K562 (cell line): Measurements from ENCODE around the gene MAP3K19. TPM values are rescaled to one million over a fixed set of nuclear protein-coding genes. Genes with fewer than 3 reads are reported as not detected.

ENCODE experiments used
- AFF1 ChIP-seq, 2 experiments: fragments of 450-650 bp; IDR thresholded peaks; 2 replicates each; pipeline ENCODE4 v1.6.1; 2018; ENCODE audit warnings: mild to moderate bottlenecking in 2 of 2, low read depth in 1 of 2; ENCODE audit not compliant: partially characterized antibody in 2 of 2
- KLF13 ChIP-seq: fragments of 450-650 bp; IDR thresholded peaks from 2 replicates; pipeline ENCODE4 v1.6.1; 2016; ENCODE audit warnings: missing genetic modification characterization, low read depth, mild to moderate bottlenecking, missing compliant biosample characterization, moderate library complexity, borderline replicate concordance
- MEF2A ChIP-seq: IDR thresholded peaks from 2 replicates; pipeline ENCODE4 v1.6.1; 2011; ENCODE audit warnings: low read depth, mild to moderate bottlenecking, low read length, moderate library complexity; ENCODE audit not compliant: control insufficient read depth
- RAD51 ChIP-seq: fragments of 450-650 bp; IDR thresholded peaks from 2 replicates; pipeline ENCODE4 v1.7.1; 2016; ENCODE audit warnings: low read depth, mild to moderate bottlenecking, borderline replicate concordance
- TAF7 ChIP-seq: fragments of 450-650 bp; IDR thresholded peaks from 2 replicates; pipeline ENCODE4 v1.6.1; 2016; ENCODE audit warnings: missing genetic modification characterization, missing compliant biosample characterization
- ZNF311 ChIP-seq: fragments of 250-450 bp; sonication (Bioruptor Pico); IDR thresholded peaks from 2 replicates; pipeline ENCODE4 v1.4.0; 2020; ENCODE audit warnings: mild to moderate bottlenecking, moderate library complexity
- ZNF830 ChIP-seq: fragments of 250-450 bp; sonication (Bioruptor Pico); IDR thresholded peaks from 2 replicates; pipeline ENCODE4 v1.5.0; 2021; ENCODE audit warnings: mild to moderate bottlenecking
- polyA plus RNA-seq, 8 experiments: library from polyadenylated mRNA; depleted of rRNA in 4 of 8; stranded (reverse) in 5 of 8; unstranded in 3 of 8; fragments of >200 nt; fragmentation: Nextera tagmentation in 2 of 8; fragmentation: Illumina TruSeq in 1 of 8; extraction: Ambion mirVana in 2 of 8; extraction: Trizol in 1 of 8; gene quantifications; 2 replicates each; pipeline versions ENCODE4 v1.2.1 to v1.2.3, GENCODE V29; 2011 to 2014; ENCODE audit warnings: inconsistent platforms in 1 of 8, missing spikeins in 1 of 8
- total RNA-seq, 7 experiments: library from RNA; depleted of rRNA in 6 of 7; stranded (reverse); fragments of >200 nt in 6 of 7; fragmentation: Illumina TruSeq in 2 of 7; extraction: Trizol in 2 of 7; gene quantifications; 2 replicates each; pipeline versions ENCODE4 v1.2.1 to v1.2.3, GENCODE V29; 2011 to 2021; ENCODE audit warnings: low replicate concordance in 1 of 7
- TF ChIP-seq, protein P1 (sequence below), 2 experiments: fragments of 450-650 bp; formaldehyde crosslinking in 1 of 2; IDR thresholded peaks; 2 replicates each; pipeline versions ENCODE4 v1.4.0 to v1.6.1; 2014 to 2020; ENCODE audit warnings: mild to moderate bottlenecking in 2 of 2, borderline replicate concordance in 1 of 2, low read depth in 1 of 2

MAP3K19 gene
- total and polyA plus RNA-seq, 9 of the 15 experiments (the other 6 are each of a cell fraction or from before 2014, with no cell fraction given): 0.29 TPM; not detected in 8

DNA sequence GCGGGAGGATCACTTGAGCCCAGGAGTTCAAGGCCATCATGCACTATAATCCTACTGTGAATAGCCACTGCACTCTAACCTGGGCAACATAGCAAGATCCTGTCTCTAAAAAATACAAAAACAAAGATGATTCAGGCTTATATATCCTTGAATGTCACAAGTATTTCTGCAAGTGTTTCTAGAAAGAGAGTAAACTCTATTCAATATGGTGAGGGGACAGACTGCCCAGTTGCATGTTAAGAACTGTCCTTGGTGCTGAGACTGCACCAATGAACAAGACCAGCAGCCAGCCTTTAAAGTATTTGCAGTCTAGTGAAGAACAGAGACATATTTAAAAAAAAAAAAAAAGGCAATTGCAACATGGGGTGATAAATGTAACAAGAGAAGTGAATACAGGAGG is 16.4 kb downstream of the MAP3K19 start (continued):
- TF ChIP-seq, protein P1, sequence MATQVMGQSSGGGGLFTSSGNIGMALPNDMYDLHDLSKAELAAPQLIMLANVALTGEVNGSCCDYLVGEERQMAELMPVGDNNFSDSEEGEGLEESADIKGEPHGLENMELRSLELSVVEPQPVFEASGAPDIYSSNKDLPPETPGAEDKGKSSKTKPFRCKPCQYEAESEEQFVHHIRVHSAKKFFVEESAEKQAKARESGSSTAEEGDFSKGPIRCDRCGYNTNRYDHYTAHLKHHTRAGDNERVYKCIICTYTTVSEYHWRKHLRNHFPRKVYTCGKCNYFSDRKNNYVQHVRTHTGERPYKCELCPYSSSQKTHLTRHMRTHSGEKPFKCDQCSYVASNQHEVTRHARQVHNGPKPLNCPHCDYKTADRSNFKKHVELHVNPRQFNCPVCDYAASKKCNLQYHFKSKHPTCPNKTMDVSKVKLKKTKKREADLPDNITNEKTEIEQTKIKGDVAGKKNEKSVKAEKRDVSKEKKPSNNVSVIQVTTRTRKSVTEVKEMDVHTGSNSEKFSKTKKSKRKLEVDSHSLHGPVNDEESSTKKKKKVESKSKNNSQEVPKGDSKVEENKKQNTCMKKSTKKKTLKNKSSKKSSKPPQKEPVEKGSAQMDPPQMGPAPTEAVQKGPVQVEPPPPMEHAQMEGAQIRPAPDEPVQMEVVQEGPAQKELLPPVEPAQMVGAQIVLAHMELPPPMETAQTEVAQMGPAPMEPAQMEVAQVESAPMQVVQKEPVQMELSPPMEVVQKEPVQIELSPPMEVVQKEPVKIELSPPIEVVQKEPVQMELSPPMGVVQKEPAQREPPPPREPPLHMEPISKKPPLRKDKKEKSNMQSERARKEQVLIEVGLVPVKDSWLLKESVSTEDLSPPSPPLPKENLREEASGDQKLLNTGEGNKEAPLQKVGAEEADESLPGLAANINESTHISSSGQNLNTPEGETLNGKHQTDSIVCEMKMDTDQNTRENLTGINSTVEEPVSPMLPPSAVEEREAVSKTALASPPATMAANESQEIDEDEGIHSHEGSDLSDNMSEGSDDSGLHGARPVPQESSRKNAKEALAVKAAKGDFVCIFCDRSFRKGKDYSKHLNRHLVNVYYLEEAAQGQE (IDR thresholded peaks at IDR 0.05; ENCODE audit: borderline replicate concordance): peak; percentile 98
- TF ChIP-seq, protein P1 (CRISPR knock-in tag; IDR thresholded peaks at IDR 0.05; ENCODE audit: low read depth): peak; percentile 89
- TF ChIP-seq ZNF830: no peak
- no peak for TF ChIP-seq RAD51
- no peak for TF ChIP-seq MEF2A
- TF ChIP-seq TAF7: no peak
- TF ChIP-seq KLF13 (tag): no peak
- peak in 1 of 2 experiments; percentile 72 for TF ChIP-seq AFF1 (IDR thresholded peaks at IDR 0.05; ENCODE audit: low read depth in 1 of 2, partially characterized antibody in 2 of 2)
- no peak for TF ChIP-seq ZNF311 (CRISPR knock-in tag)
